Measurements from ENCODE around the gene PDF. TPM values are rescaled to one million over a fixed set of nuclear protein-coding genes. Genes with fewer than 3 reads are reported as not detected.

Gene PDF
- total and polyA plus RNA-seq, 2 of the 13 experiments (the other 11 are each of a cell fraction or from before 2014, with no cell fraction given) = 12.4 to 48.8 TPM

GRCh38 chr16:69310653-69311532, 19.5 kb downstream of the PDF start, which contains the start of gene VPS4A (continued):
- TF ChIP-seq ZBTB26 (CRISPR knock-in tag; IDR thresholded peaks at IDR 0.05; ENCODE audit: borderline replicate concordance) = no peak; the same call in 1 of the 2 replicates
- peak; percentile 78 for TF ChIP-seq SIX4 (CRISPR knock-in tag; IDR thresholded peaks at IDR 0.05)
- TF ChIP-seq ZNF780A (CRISPR knock-in tag; IDR thresholded peaks at IDR 0.05) = peak; percentile 27; the same call in 1 of the 2 replicates
- TF ChIP-seq ZNF550 (CRISPR knock-in tag; IDR thresholded peaks at IDR 0.05; ENCODE audit: borderline replicate concordance) = no peak
- TF ChIP-seq ZNF792 (CRISPR knock-in tag; IDR thresholded peaks at IDR 0.05) = 0 out of 2 replicates have a peak, but pooled peaks have one; percentile 23
- TF ChIP-seq ZNF576 (CRISPR knock-in tag; IDR thresholded peaks at IDR 0.05) = no peak
- no peak for TF ChIP-seq ZNF572 (CRISPR knock-in tag; IDR thresholded peaks at IDR 0.05)
- peak; percentile 24; the same call in 1 of the 2 replicates for TF ChIP-seq SP5 (CRISPR knock-in tag; IDR thresholded peaks at IDR 0.05; ENCODE audit: borderline replicate concordance, low read depth)
- TF ChIP-seq DMAP1 (CRISPR knock-in tag; IDR thresholded peaks at IDR 0.05) = peak; percentile 58; the same call in 1 of the 2 replicates
- no peak for TF ChIP-seq CBX2 (IDR thresholded peaks at IDR 0.05; ENCODE audit: low read depth, low read length)
- TF ChIP-seq CBX2 (CRISPR knock-in tag; IDR thresholded peaks at IDR 0.05; ENCODE audit: low read depth) = peak; percentile 59; the same call in 1 of the 2 replicates
- TF ChIP-seq ZNF510 (CRISPR knock-in tag; IDR thresholded peaks at IDR 0.05; ENCODE audit: low read depth) = no peak
- TF ChIP-seq FUBP1 (CRISPR knock-in tag; IDR thresholded peaks at IDR 0.05; ENCODE audit: borderline replicate concordance) = peak; percentile 78; the same call in 1 of the 2 replicates
- 0 out of 2 replicates have a peak, but pooled peaks have one; percentile 47 for TF ChIP-seq SNAPC2 (CRISPR knock-in tag; IDR thresholded peaks at IDR 0.05)
- 0 out of 2 replicates have a peak, but pooled peaks have one; percentile 31 for TF ChIP-seq ZNF598 (CRISPR knock-in tag; IDR thresholded peaks at IDR 0.05; ENCODE audit: borderline replicate concordance)
- peak; percentile 85; the same call in 1 of the 2 replicates for TF ChIP-seq UBTF (CRISPR knock-in tag; IDR thresholded peaks at IDR 0.05)
- TF ChIP-seq BHLHE40 (IDR thresholded peaks at IDR 0.05; ENCODE audit: low read length) = peak; percentile 45; the same call in 1 of the 2 replicates
- TF ChIP-seq ZNF138 (CRISPR knock-in tag; IDR thresholded peaks at IDR 0.05; ENCODE audit: low read depth) = peak; percentile 39; the same call in 1 of the 2 replicates
- TF ChIP-seq ZNF687 (CRISPR knock-in tag; IDR thresholded peaks at IDR 0.05) = peak; percentile 72; the same call in 1 of the 2 replicates
